ENCODE measurements around the gene RNF151. TPM values are rescaled to one million over a fixed set of nuclear protein-coding genes. Genes with fewer than 3 reads are reported as not detected.
"Not testable (repeated sequence)": the region's sequence is repeated elsewhere in the genome, so short reads cannot be mapped to it uniquely, and the experiment has no call there.

RNF151 gene
- total RNA-seq, 6 experiments from 2014 or later, result not detected

GRCh38 chr16:2009791-2010510, 43.3 kb downstream of the RNF151 start, which contains the start of gene ZNF598:
ZNF598 (minus strand) TSS chr16:2009821.
- peak within 1 kb of the TSS; percentile 95 for H3K4me3 Mint-ChIP-seq
- no peaks in the 10 kb centered on the region for H3K9me3 Mint-ChIP-seq
- peak within 1 kb of the TSS; percentile 98 for H3K27ac Mint-ChIP-seq
- H3K4me1 Mint-ChIP-seq (ENCODE audit: low read depth), result peaks cover 26% of the 10 kb centered on the region
- peak; percentile 74 for DNase-seq
- H3K27me3 Mint-ChIP-seq (ENCODE audit: insufficient read depth), result peaks cover 2% of the 10 kb centered on the region; the same call in 1 of the 2 replicates
- peaks cover 5% of the 10 kb centered on the region; the same call in 1 of the 2 replicates for H3K36me3 Mint-ChIP-seq (ENCODE audit: low read depth)
- TF ChIP-seq, protein P1, sequence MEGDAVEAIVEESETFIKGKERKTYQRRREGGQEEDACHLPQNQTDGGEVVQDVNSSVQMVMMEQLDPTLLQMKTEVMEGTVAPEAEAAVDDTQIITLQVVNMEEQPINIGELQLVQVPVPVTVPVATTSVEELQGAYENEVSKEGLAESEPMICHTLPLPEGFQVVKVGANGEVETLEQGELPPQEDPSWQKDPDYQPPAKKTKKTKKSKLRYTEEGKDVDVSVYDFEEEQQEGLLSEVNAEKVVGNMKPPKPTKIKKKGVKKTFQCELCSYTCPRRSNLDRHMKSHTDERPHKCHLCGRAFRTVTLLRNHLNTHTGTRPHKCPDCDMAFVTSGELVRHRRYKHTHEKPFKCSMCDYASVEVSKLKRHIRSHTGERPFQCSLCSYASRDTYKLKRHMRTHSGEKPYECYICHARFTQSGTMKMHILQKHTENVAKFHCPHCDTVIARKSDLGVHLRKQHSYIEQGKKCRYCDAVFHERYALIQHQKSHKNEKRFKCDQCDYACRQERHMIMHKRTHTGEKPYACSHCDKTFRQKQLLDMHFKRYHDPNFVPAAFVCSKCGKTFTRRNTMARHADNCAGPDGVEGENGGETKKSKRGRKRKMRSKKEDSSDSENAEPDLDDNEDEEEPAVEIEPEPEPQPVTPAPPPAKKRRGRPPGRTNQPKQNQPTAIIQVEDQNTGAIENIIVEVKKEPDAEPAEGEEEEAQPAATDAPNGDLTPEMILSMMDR (IDR thresholded peaks at IDR 0.05), result 0 out of 2 replicates have a peak, but pooled peaks have one; percentile 10

GRCh38 chr16:2011726-2012125, 45.1 kb downstream of the RNF151 start:
- H3K27ac Mint-ChIP-seq; H3K9me3 Mint-ChIP-seq; H3K4me3 Mint-ChIP-seq; DNase-seq; H3K27me3 Mint-ChIP-seq (ENCODE audit: insufficient read depth); H3K36me3 Mint-ChIP-seq (ENCODE audit: low read depth): not testable (repeated sequence)
- H3K4me1 Mint-ChIP-seq (ENCODE audit: low read depth), result peaks cover 26% of the 10 kb centered on the region

DNA sequence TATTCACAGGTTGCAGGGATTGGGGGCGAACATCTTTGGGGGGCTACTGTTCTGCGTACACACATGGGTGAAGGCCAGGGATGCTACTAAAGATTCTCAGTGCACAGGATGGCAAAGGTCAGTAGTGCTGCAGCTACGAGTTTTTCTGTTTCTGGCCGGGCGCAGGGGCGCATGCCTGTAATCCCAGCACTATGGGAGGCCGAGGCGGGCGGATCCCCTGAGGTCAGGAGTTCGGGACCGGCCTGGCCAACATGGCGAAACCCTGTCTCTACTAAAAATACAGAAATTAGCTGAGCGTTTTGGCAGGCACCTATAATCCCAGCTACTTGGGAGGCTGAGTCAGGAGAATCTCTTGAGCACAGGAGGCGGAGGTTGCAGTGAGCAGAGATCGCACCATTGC, 46.9 kb downstream of the RNF151 start:
- Mint-ChIP-seq H3K36me3 (ENCODE audit: low read depth) (peaks cover 4% of the 10 kb centered on the region; the same call in 1 of the 2 replicates), H3K4me3 (no peak overlapping the region), H3K27me3 (ENCODE audit: insufficient read depth) (peaks cover 2% of the 10 kb centered on the region; the same call in 1 of the 2 replicates), H3K9me3 (no peaks in the 10 kb centered on the region), H3K4me1 (ENCODE audit: low read depth) (peaks cover 12% of the 10 kb centered on the region), H3K27ac (no peak overlapping the region)
- TF ChIP-seq, protein P1 (IDR thresholded peaks at IDR 0.05), result no peak
- no peak for DNase-seq

GRCh38 chr16:2015117-2015946, 48.7 kb downstream of the RNF151 start:
- Mint-ChIP-seq H3K4me1 (ENCODE audit: low read depth) (peaks cover 2% of the 10 kb centered on the region), H3K4me3 (no peak overlapping the region), H3K36me3 (ENCODE audit: low read depth) (no peaks in the 10 kb centered on the region), H3K27ac (no peak overlapping the region), H3K27me3 (ENCODE audit: insufficient read depth) (peaks cover 2% of the 10 kb centered on the region), H3K9me3 (no peaks in the 10 kb centered on the region)
- no peak for DNase-seq
- TF ChIP-seq, protein P1 (IDR thresholded peaks at IDR 0.05), result no peak

GRCh38 chr16:2015947-2016208, 49.2 kb downstream of the RNF151 start:
- H3K4me3 Mint-ChIP-seq, result no peak overlapping the region
- no peaks in the 10 kb centered on the region for H3K9me3 Mint-ChIP-seq
- H3K4me1 Mint-ChIP-seq (ENCODE audit: low read depth), result no peaks in the 10 kb centered on the region
- no peaks in the 10 kb centered on the region for H3K36me3 Mint-ChIP-seq (ENCODE audit: low read depth)
- DNase-seq, result no peak
- peaks cover 5% of the 10 kb centered on the region for H3K27me3 Mint-ChIP-seq (ENCODE audit: insufficient read depth)
- TF ChIP-seq, protein P1 (IDR thresholded peaks at IDR 0.05), result no peak
- H3K27ac Mint-ChIP-seq, result no peak overlapping the region

DNA sequence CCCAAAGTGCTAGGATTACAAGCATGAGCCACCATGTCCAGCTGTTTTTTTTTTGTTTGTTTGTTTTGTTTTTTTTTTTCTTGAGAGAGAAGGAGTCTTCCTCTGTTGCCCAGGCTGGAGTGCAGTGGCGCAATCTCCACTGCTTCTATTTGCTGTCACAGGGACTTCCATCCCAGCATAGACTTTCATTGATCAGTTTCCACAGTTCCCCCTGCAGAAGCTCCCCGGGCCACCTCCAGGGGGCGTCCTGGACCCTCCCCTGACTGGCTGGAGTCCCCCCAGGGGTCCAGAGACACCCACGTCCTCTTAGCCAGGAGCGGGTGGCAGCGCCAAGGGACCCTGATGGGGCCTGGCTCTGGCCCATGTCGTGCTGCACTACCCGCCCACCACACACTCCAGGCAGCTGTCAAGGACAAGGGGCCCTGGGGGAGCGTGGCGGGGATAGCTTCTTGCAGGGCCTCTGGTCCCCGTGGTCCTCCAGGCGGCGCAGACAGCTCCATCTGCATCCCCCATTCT, 49.8 kb downstream of the RNF151 start:
- no peak overlapping the region for H3K4me3 Mint-ChIP-seq
- no peaks in the 10 kb centered on the region for H3K4me1 Mint-ChIP-seq (ENCODE audit: low read depth)
- no peak for DNase-seq
- H3K27ac Mint-ChIP-seq, result no peak overlapping the region
- no peaks in the 10 kb centered on the region for H3K36me3 Mint-ChIP-seq (ENCODE audit: low read depth)
- H3K27me3 Mint-ChIP-seq (ENCODE audit: insufficient read depth), result peaks cover 5% of the 10 kb centered on the region
- TF ChIP-seq, protein P1 (IDR thresholded peaks at IDR 0.05), result peak; percentile 71; the same call in 1 of the 2 replicates
- no peaks in the 10 kb centered on the region for H3K9me3 Mint-ChIP-seq

Data from HFFc6 (cell line).